IMR-90 (cell line): ENCODE measurements around the gene SEMA4B. TPM values are rescaled to one million over a fixed set of nuclear protein-coding genes. Genes with fewer than 3 reads are reported as not detected.

ENCODE experiments used
- ATAC-seq: fragments of 200-7000 bp; cut with Tn5 transposase; 2 replicates; pipeline ENCODE4 v1.9.1; 2020; ENCODE audit warnings: low read depth, mild to moderate bottlenecking, moderate library complexity
- BruUV-seq: library from RNA; stranded (reverse); fragments of 400-500 nt; replicated peaks from 2 replicates; lab custom pipeline; 2021; lab: Mats Ljungman, UMichigan
- CTCF ChIA-PET: fragments of 300-600 bp; formaldehyde crosslinking; extraction: SDS; loops from one replicate; lab custom pipeline; 2021; ENCODE audit warnings: antibody characterized with exemption; lab: Yijun Ruan, JAX
- POLR2A ChIA-PET: fragments of 300-600 bp; sonication (Branson Sonifier 250); formaldehyde crosslinking; loops from one replicate; lab custom pipeline; 2022; ENCODE audit warnings: antibody characterized with exemption; ENCODE audit not compliant: unreplicated experiment; lab: Charles Lee
- DNase-seq: peaks from one replicate; pipeline ENCODE4 v3.0.0; 2013
- H2AFZ ChIP-seq: replicated peaks from 2 replicates; pipeline ENCODE3; 2013; ENCODE audit warnings: low read length, mild to moderate bottlenecking; ENCODE audit not compliant: poor library complexity
- H2AK5ac ChIP-seq: 2 replicates; pipeline ENCODE4 v1.6.1; 2013; ENCODE audit warnings: low read depth, low read length, inconsistent platforms
- H2AK9ac ChIP-seq: replicated peaks from 2 replicates; pipeline ENCODE3; 2013; ENCODE audit warnings: mild to moderate bottlenecking, low read depth, low read length, moderate library complexity; ENCODE audit not compliant: poor library complexity
- H2BK120ac ChIP-seq: 2 replicates; pipeline ENCODE4 v1.6.1; 2013; ENCODE audit warnings: low read depth, low read length, inconsistent platforms
- H2BK15ac ChIP-seq: 3 replicates; pipeline ENCODE4 v1.6.1; 2013; ENCODE audit warnings: low read depth, low read length, inconsistent platforms
- H2BK20ac ChIP-seq: 2 replicates; pipeline ENCODE4 v1.6.1; 2013; ENCODE audit warnings: low read depth, mild to moderate bottlenecking, inconsistent platforms, low read length, moderate library complexity
- H2BK5ac ChIP-seq: 2 replicates; pipeline ENCODE4 v1.6.1; 2013; ENCODE audit warnings: mild to moderate bottlenecking, low read depth, low read length, inconsistent platforms; ENCODE audit not compliant: poor library complexity, severe bottlenecking
- H3K14ac ChIP-seq: replicated peaks from 2 replicates; pipeline ENCODE4 v1.6.1; 2013; ENCODE audit warnings: low read depth, low read length, inconsistent platforms
- H3K18ac ChIP-seq: 2 replicates; pipeline ENCODE4 v1.6.1; 2013; ENCODE audit warnings: low read depth, low read length, control low read depth
- H3K23ac ChIP-seq: 2 replicates; pipeline ENCODE4 v1.6.1; 2013; ENCODE audit warnings: low read depth, low read length, inconsistent platforms
- H3K27ac ChIP-seq: 2 replicates; pipeline ENCODE4 v1.5.1; 2013; ENCODE audit warnings: mild to moderate bottlenecking, control low read depth, low read length; ENCODE audit not compliant: insufficient read depth
- H3K27me3 ChIP-seq: 2 replicates; pipeline ENCODE4 v1.6.1; 2013; ENCODE audit warnings: low read length; ENCODE audit not compliant: control insufficient read depth, insufficient read depth
- H3K36me3 ChIP-seq: 2 replicates; pipeline ENCODE4 v1.6.1; 2013; ENCODE audit warnings: low read length, mixed read lengths; ENCODE audit not compliant: control insufficient read depth, insufficient read depth
- H3K4ac ChIP-seq: 2 replicates; pipeline ENCODE4 v1.6.1; 2013; ENCODE audit warnings: low read depth, low read length, inconsistent platforms
- H3K4me1 ChIP-seq: 2 replicates; pipeline ENCODE4 v1.6.1; 2013; ENCODE audit warnings: low read length, mixed read lengths; ENCODE audit not compliant: control insufficient read depth, insufficient read depth
- H3K4me2 ChIP-seq: 2 replicates; pipeline ENCODE4 v1.6.1; 2013; ENCODE audit warnings: low read depth, mild to moderate bottlenecking, control low read depth, low read length, moderate library complexity
- H3K4me3 ChIP-seq: 2 replicates; pipeline ENCODE4 v1.5.1; 2013; ENCODE audit warnings: low read depth, mild to moderate bottlenecking, control low read depth, low read length, moderate library complexity; ENCODE audit not compliant: insufficient read depth
- H3K56ac ChIP-seq: 2 replicates; pipeline ENCODE4 v1.6.1; 2013; ENCODE audit warnings: low read length, inconsistent platforms; ENCODE audit not compliant: insufficient read depth; ENCODE audit errors: extremely low read depth
- H3K79me1 ChIP-seq, 2 experiments: 2 replicates each; pipeline ENCODE4 v1.6.1; 2013; ENCODE audit warnings: low read length in 2 of 2, inconsistent platforms in 1 of 2, low read depth in 1 of 2
- H3K9ac ChIP-seq: 2 replicates; pipeline ENCODE4 v1.6.1; 2013; ENCODE audit warnings: low read depth, low read length, control low read depth
- H3K9me1 ChIP-seq: 2 replicates; pipeline ENCODE4 v1.6.1; 2013; ENCODE audit warnings: low read length, inconsistent platforms; ENCODE audit not compliant: insufficient read depth
- H3K9me3 ChIP-seq: 2 replicates; pipeline ENCODE4 v1.6.1; 2013; ENCODE audit warnings: low read length; ENCODE audit not compliant: control insufficient read depth, insufficient read depth
- H4K20me1 ChIP-seq: 2 replicates; pipeline ENCODE4 v1.6.1; 2013; ENCODE audit warnings: low read length, inconsistent platforms; ENCODE audit not compliant: insufficient read depth
- H4K5ac ChIP-seq: 2 replicates; pipeline ENCODE4 v1.6.1; 2013; ENCODE audit warnings: mild to moderate bottlenecking, low read depth, low read length, control low read depth
- H4K8ac ChIP-seq, 2 experiments: 2 replicates each; pipeline ENCODE4 v1.6.1; 2013; ENCODE audit warnings: low read depth in 2 of 2, low read length in 2 of 2, control low read depth in 1 of 2, inconsistent platforms in 1 of 2
- H4K91ac ChIP-seq: 2 replicates; pipeline ENCODE4 v1.6.1; 2013; ENCODE audit warnings: low read depth, low read length, inconsistent platforms; ENCODE audit not compliant: insufficient read depth
- BHLHE40 ChIP-seq: fragments of 150-350 bp; IDR thresholded peaks from 2 replicates; pipeline ENCODE4 v1.6.1; 2016; ENCODE audit warnings: mild to moderate bottlenecking, low read depth, low read length
- CEBPB ChIP-seq: IDR thresholded peaks from 2 replicates; pipeline ENCODE4 v1.6.1; 2012; ENCODE audit warnings: low read depth, low read length, improper control_type of control experiment
- CHD1 ChIP-seq: IDR thresholded peaks from 2 replicates; pipeline ENCODE4 v1.6.1; 2012; ENCODE audit warnings: low read depth, low read length, improper control_type of control experiment
- ELK1 ChIP-seq: fragments of 150-350 bp; IDR thresholded peaks from 2 replicates; pipeline ENCODE4 v1.6.1; 2016; ENCODE audit warnings: low read depth, mild to moderate bottlenecking, low read length, moderate library complexity, borderline replicate concordance
- FOS ChIP-seq: fragments of 150-350 bp; IDR thresholded peaks from 2 replicates; pipeline ENCODE4 v1.6.1; 2016; ENCODE audit warnings: low read depth, low read length
- MAFK ChIP-seq: IDR thresholded peaks from 2 replicates; pipeline ENCODE4 v1.6.1; 2012; ENCODE audit warnings: low read depth, low read length, improper control_type of control experiment
- MAZ ChIP-seq: IDR thresholded peaks from 2 replicates; pipeline ENCODE4 v1.6.1; 2012; ENCODE audit warnings: low read depth, mild to moderate bottlenecking, low read length, improper control_type of control experiment, moderate library complexity, borderline replicate concordance
- MXI1 ChIP-seq: IDR thresholded peaks from 2 replicates; pipeline ENCODE4 v1.6.1; 2012; ENCODE audit warnings: low read depth, mild to moderate bottlenecking, low read length, moderate library complexity, borderline replicate concordance
- NFE2L2 ChIP-seq: fragments of 150-350 bp; IDR thresholded peaks from 2 replicates; pipeline ENCODE4 v1.6.1; 2016; ENCODE audit warnings: low read depth, mild to moderate bottlenecking, low read length
- POLR2A ChIP-seq: IDR thresholded peaks from 2 replicates; pipeline ENCODE4 v1.6.1; 2012; ENCODE audit warnings: mild to moderate bottlenecking, low read depth, low read length
- RAD21 ChIP-seq: IDR thresholded peaks from 2 replicates; pipeline ENCODE4 v1.6.1; 2012; ENCODE audit warnings: low read length, improper control_type of control experiment
- RCOR1 ChIP-seq: IDR thresholded peaks from 2 replicates; pipeline ENCODE4 v1.6.1; 2012; ENCODE audit warnings: mild to moderate bottlenecking, low read length, improper control_type of control experiment; ENCODE audit not compliant: insufficient replicate concordance
- RFX5 ChIP-seq: IDR thresholded peaks from 2 replicates; pipeline ENCODE4 v1.8.0; 2012; ENCODE audit warnings: low read depth, mild to moderate bottlenecking, low read length, moderate library complexity
- USF2 ChIP-seq: fragments of 150-350 bp; IDR thresholded peaks from 2 replicates; pipeline ENCODE4 v1.6.1; 2017; ENCODE audit warnings: mild to moderate bottlenecking, antibody characterized with exemption, low read length, low read depth
- WGBS, 2 experiments: methylation state at CpG; one replicate each; pipeline versions ENCODE4 v1.1.5 to v1.1.7; 2013; ENCODE audit warnings: missing lambda C conversion rate in 2 of 2; ENCODE audit not compliant: insufficient read length in 1 of 2; ENCODE audit errors: extremely low coverage in 2 of 2; 5-methylcytosine and 5-hydroxymethylcytosine counted together
- dilution Hi-C: fragments of 300-500 bp; cut with HindIII; formaldehyde crosslinking; loops from one replicate; pipeline ENCODE4 v1.14.3; 2018; ENCODE audit warnings: low sequenced_read_pairs; ENCODE audit not compliant: unreplicated experiment
- in situ Hi-C: fragments of 300-500 bp; cut with MboI; formaldehyde crosslinking; loops from 3 replicates; pipeline ENCODE4 v1.14.3; 2019; ENCODE audit warnings: low sequenced_read_pairs, inconsistent platforms, mixed read lengths
- intact Hi-C: fragments of 100-400 bp; cut with micrococcal nuclease; formaldehyde crosslinking; loops from 2 replicates; pipeline ENCODE4 v1.10.0; 2022
- polyA plus RNA-seq, 3 experiments: library from polyadenylated mRNA; depleted of rRNA; stranded (reverse); fragments of >200 nt; gene quantifications; 2 replicates each; pipeline ENCODE4 v1.2.3, GENCODE V29; 2012; ENCODE audit warnings: low replicate concordance in 1 of 3
- total RNA-seq: library from RNA; depleted of rRNA; stranded (reverse); fragments of >200 nt; gene quantifications from 2 replicates; pipeline ENCODE4 v1.2.3, GENCODE V29; 2012
- TF ChIP-seq, protein P1 (sequence below): conservative IDR thresholded peaks from 2 replicates; pipeline ENCODE4 v1.5.1; 2012; ENCODE audit warnings: mild to moderate bottlenecking, low read depth, low read length, improper control_type of control experiment

SEMA4B gene
- total and polyA plus RNA-seq, 2 of the 4 experiments (the other 2 are of a cell fraction) = 5.0 to 22.5 TPM

DNA sequence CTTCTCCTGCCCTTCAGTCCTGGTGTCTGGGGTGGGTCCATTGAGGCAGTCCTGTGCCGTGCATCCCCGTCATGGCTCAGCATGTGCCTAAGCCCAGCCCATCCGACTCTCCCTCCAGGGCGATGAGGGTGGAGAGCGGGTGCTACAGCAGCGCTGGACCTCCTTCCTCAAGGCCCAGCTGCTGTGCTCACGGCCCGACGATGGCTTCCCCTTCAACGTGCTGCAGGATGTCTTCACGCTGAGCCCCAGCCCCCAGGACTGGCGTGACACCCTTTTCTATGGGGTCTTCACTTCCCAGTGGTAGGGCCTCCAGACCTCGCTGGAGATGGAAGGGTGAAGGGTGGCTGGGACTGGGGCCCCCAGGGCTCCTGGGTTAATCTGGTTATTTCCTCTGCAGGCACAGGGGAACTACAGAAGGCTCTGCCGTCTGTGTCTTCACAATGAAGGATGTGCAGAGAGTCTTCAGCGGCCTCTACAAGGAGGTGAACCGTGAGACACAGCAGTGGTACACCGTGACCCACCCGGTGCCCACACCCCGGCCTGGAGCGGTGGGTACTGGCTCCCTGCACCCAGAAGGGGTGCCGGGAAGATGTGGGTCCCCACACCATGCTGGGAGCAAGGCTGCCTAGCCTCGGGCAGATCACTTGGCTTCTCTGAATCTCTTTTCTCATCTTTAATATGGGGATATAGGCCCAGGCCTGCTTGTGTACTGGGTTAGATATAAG, 22.5 kb downstream of the SEMA4B start:
- POLR2A ChIA-PET = no interaction called here
- Histone ChIP-seq H3K56ac (no peak overlapping the region), H3K4me2 (no peak overlapping the region), H2AFZ (peak overlapping the region; percentile 56), H4K91ac (no peak overlapping the region), H4K20me1 (no peaks in the 10 kb centered on the region), H2BK120ac (no peak overlapping the region), H3K4me3 (no peak overlapping the region), H3K27me3 (no peaks in the 10 kb centered on the region), H2BK15ac (no peak overlapping the region), H2AK5ac (no peak overlapping the region), H2BK20ac (no peak overlapping the region), H4K5ac (no peak overlapping the region), H3K23ac (no peak overlapping the region), H3K4ac (no peak overlapping the region), H4K8ac (no peak overlapping the region), H2AK9ac (no peak overlapping the region), H3K36me3 (peaks cover 39% of the 10 kb centered on the region), H3K9ac (no peak overlapping the region), H3K9me3 (no peaks in the 10 kb centered on the region), H3K18ac (no peak overlapping the region), H3K9me1 (no peaks in the 10 kb centered on the region), H3K79me1 (peaks cover 3 to 4% of the 10 kb centered on the region in 2 experiments; a peak in 3 of 4 replicates), H3K4me1 (peaks cover 3% of the 10 kb centered on the region; the same call in 1 of the 2 replicates), H3K27ac (no peak overlapping the region), H3K14ac (no peak overlapping the region), H2BK5ac (no peak overlapping the region)
- intact Hi-C loops = loop anchor here (10.0 kb wide), 1 partner anchor 139 kb away; no protein-coding TSS in a partner anchor
- DNase-seq (no peak), ATAC-seq (no peak)
- 90% methylated on average over 13 of the region's 22 CpGs; no CpG with 5 or more reads in 1 of the 2 experiments for WGBS, 2 experiments
- dilution Hi-C loops = no loop called here
- no TSS peak for BruUV-seq
- in situ Hi-C loops = loop anchor here (10.0 kb wide), 1 partner anchor 329 kb away; the partner anchor contains the start of gene AP3S2
- CTCF ChIA-PET = no interaction called here
- TF ChIP-seq ELK1 = no peak
- TF ChIP-seq RAD21 = no peak
- TF ChIP-seq CHD1 = no peak
- no peak for TF ChIP-seq BHLHE40
- TF ChIP-seq MAFK = no peak
- TF ChIP-seq RCOR1 = no peak
- no peak for TF ChIP-seq MAZ
- no peak for TF ChIP-seq FOS
- TF ChIP-seq CEBPB = no peak
- TF ChIP-seq POLR2A = no peak
- TF ChIP-seq, protein P1, sequence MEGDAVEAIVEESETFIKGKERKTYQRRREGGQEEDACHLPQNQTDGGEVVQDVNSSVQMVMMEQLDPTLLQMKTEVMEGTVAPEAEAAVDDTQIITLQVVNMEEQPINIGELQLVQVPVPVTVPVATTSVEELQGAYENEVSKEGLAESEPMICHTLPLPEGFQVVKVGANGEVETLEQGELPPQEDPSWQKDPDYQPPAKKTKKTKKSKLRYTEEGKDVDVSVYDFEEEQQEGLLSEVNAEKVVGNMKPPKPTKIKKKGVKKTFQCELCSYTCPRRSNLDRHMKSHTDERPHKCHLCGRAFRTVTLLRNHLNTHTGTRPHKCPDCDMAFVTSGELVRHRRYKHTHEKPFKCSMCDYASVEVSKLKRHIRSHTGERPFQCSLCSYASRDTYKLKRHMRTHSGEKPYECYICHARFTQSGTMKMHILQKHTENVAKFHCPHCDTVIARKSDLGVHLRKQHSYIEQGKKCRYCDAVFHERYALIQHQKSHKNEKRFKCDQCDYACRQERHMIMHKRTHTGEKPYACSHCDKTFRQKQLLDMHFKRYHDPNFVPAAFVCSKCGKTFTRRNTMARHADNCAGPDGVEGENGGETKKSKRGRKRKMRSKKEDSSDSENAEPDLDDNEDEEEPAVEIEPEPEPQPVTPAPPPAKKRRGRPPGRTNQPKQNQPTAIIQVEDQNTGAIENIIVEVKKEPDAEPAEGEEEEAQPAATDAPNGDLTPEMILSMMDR = no peak
- no peak for TF ChIP-seq NFE2L2
- no peak for TF ChIP-seq MXI1
- TF ChIP-seq USF2 = no peak
- no peak for TF ChIP-seq RFX5
